Measurements from ENCODE around the gene THBS1.

GRCh38 chr15:39628546-39629257, 47.8 kb downstream of the THBS1 start:
- TF ChIP-seq CTCF (IDR thresholded peaks at IDR 0.05; ENCODE audit: low read length): no peak
- TF ChIP-seq EZH2 (optimal IDR thresholded peaks at IDR 0.05; ENCODE audit: low read depth, low read length): no peak

All from MM.1S (cell line).